Left ventricle myocardium superior (tissue), 1 donor: Measurements from ENCODE around the gene CDC42BPB. TPM values are rescaled to one million over a fixed set of nuclear protein-coding genes. Genes with fewer than 3 reads are reported as not detected.

Source experiments
- ATAC-seq: fragments of 200-7000 bp; cut with Tn5 transposase; one replicate; pipeline ENCODE4 v1.9.1; 2020; ENCODE audit warnings: mild to moderate bottlenecking, moderate library complexity
- DNase-seq: peaks from one replicate; pipeline ENCODE4 v3.0.0-alpha.2; 2020
- intact Hi-C: fragments of 100-400 bp; cut with micrococcal nuclease; formaldehyde crosslinking; loops from one replicate; pipeline ENCODE4 v1.11.0; 2022
- total RNA-seq: library from RNA; stranded (reverse); fragmentation: NEBNext Ultra II Directional; extraction: Animal tissue kit (Norgen Biotek cat#: 25700); gene quantifications from one replicate; pipeline ENCODE4 v1.2.1, GENCODE V29; 2021
- donor health status: DM: no; HTN: yes; CAD: no; lungs with severe emphysema.

Gene CDC42BPB
- total RNA-seq, 1 donor from 2014 or later = 75.1 TPM

- intact Hi-C loops = no loop called here
- peak; percentile 88 for DNase-seq
- peak; percentile 16 for ATAC-seq
Observed at GRCh38 chr14:103078420-103078749, 21.0 kb upstream of the CDC42BPB start.

- peak; percentile 86 for DNase-seq
- peak; percentile 68 for ATAC-seq
- intact Hi-C loops = no loop called here
Observed at GRCh38 chr14:103074729-103075367, 17.5 kb upstream of the CDC42BPB start.

GRCh38 chr14:103073876-103074728 lies 16.8 kb upstream of the CDC42BPB start:
- intact Hi-C loops = no loop called here
- ATAC-seq (peak; percentile 12), DNase-seq (no peak)

- ATAC-seq (no peak), DNase-seq (no peak)
- intact Hi-C loops = no loop called here
Observed at GRCh38 chr14:103073367-103073875, 16.1 kb upstream of the CDC42BPB start.

GRCh38 chr14:103072595-103073366 lies 15.4 kb upstream of the CDC42BPB start:
- intact Hi-C loops = no loop called here
- ATAC-seq (no peak), DNase-seq (no peak)

GRCh38 chr14:103071544-103072251 lies 14.3 kb upstream of the CDC42BPB start:
- no peak for ATAC-seq
- DNase-seq = no peak
- intact Hi-C loops = no loop called here

GRCh38 chr14:103070971-103071542 lies 13.7 kb upstream of the CDC42BPB start:
- intact Hi-C loops = no loop called here
- ATAC-seq = no peak
- no peak for DNase-seq

- no peak for ATAC-seq
- intact Hi-C loops = no loop called here
- DNase-seq = no peak
Observed at GRCh38 chr14:103070263-103070885, 13.0 kb upstream of the CDC42BPB start.

- ATAC-seq = no peak
- no peak for DNase-seq
Observed at GRCh38 chr14:103068351-103069073, 11.2 kb upstream of the CDC42BPB start.

GRCh38 chr14:103067231-103067954 lies 10.0 kb upstream of the CDC42BPB start:
- peak; percentile 62 for ATAC-seq
- intact Hi-C loops = no loop called here
- no peak for DNase-seq

More at GRCh38 chr14:103068351-103069073, 11.2 kb upstream of the CDC42BPB start:
- intact Hi-C loops = no loop called here

- DNase-seq = peak; percentile 41
- intact Hi-C loops = no loop called here
- peak; percentile 29 for ATAC-seq
Observed at GRCh38 chr14:103066399-103066798, 9.1 kb upstream of the CDC42BPB start.

GRCh38 chr14:103065861-103066260 lies 8.5 kb upstream of the CDC42BPB start:
- DNase-seq (no peak), ATAC-seq (no peak)
- intact Hi-C loops = no loop called here

- no peak for ATAC-seq
- intact Hi-C loops = no loop called here
- no peak for DNase-seq
Observed at GRCh38 chr14:103064978-103065377, 7.6 kb upstream of the CDC42BPB start.

- intact Hi-C loops = no loop called here
- no peak for DNase-seq
- no peak for ATAC-seq
Observed at GRCh38 chr14:103064436-103064835, 7.1 kb upstream of the CDC42BPB start.

GRCh38 chr14:103061482-103061976 lies 4.2 kb upstream of the CDC42BPB start:
- no peak for DNase-seq
- ATAC-seq = no peak
- intact Hi-C loops = no loop called here

GRCh38 chr14:103059556-103059955 lies 2.2 kb upstream of the CDC42BPB start:
- no peak for DNase-seq

More at GRCh38 chr14:103059556-103059955, 2.2 kb upstream of the CDC42BPB start:
- ATAC-seq = no peak
- intact Hi-C loops = no loop called here
